Ascending aorta (tissue), 2 donors: ENCODE data around the gene EML4. TPM values are rescaled to one million over a fixed set of nuclear protein-coding genes. Genes with fewer than 3 reads are reported as not detected.

Experiments used
- DNase-seq, 2 donors: peaks; one replicate each; pipeline ENCODE4 v3.0.0-alpha.2; 2019; ENCODE audit warnings: low spot score in 2 of 2
- H3K27ac ChIP-seq, 2 donors: fragments of 200-600 bp; sonication (generic); one replicate each; pipeline ENCODE4 v1.5.1; 2016 to 2017; ENCODE audit warnings: mild to moderate bottlenecking in 1 of 2
- H3K27me3 ChIP-seq: fragments of 200-600 bp; sonication (generic); one replicate; pipeline ENCODE4 v1.5.1; 2017
- H3K36me3 ChIP-seq, 2 donors: fragments of 200-600 bp; sonication (generic); one replicate each; pipeline ENCODE4 v1.5.1; 2016
- H3K4me1 ChIP-seq, 2 donors: fragments of 200-600 bp; sonication (generic); one replicate each; pipeline ENCODE4 v1.5.1; 2016 to 2017; ENCODE audit warnings: mild to moderate bottlenecking in 1 of 2
- H3K4me3 ChIP-seq, 2 donors: fragments of 200-600 bp; sonication (generic); one replicate each; pipeline ENCODE4 v1.5.1; 2016 to 2017; ENCODE audit warnings: mild to moderate bottlenecking in 1 of 2
- H3K9me3 ChIP-seq, 2 donors: fragments of 200-600 bp; sonication (generic); one replicate each; pipeline ENCODE4 v1.5.1; 2016
- intact Hi-C: fragments of 100-400 bp; cut with DNase I; formaldehyde crosslinking; loops from one replicate; pipeline ENCODE4 v1.15.1; 2023
- total RNA-seq: library from RNA; depleted of rRNA; stranded (reverse); fragments of >200 nt; gene quantifications from one replicate; pipeline ENCODE4 v1.1.0, GENCODE V29; 2016
- TF ChIP-seq, protein P1 (sequence below), 3 experiments: fragments of 200-600 bp in 2 of 3; fragments of 450-650 bp in 1 of 3; sonication (generic) in 2 of 3; IDR thresholded peaks; one replicate each; pipeline ENCODE4 v1.5.1; 2016 to 2019; ENCODE audit warnings: antibody characterized with exemption in 3 of 3, mild to moderate bottlenecking in 1 of 3, moderate library complexity in 1 of 3

Gene EML4
- total RNA-seq, 1 donor from 2014 or later: 25.2 TPM

DNA sequence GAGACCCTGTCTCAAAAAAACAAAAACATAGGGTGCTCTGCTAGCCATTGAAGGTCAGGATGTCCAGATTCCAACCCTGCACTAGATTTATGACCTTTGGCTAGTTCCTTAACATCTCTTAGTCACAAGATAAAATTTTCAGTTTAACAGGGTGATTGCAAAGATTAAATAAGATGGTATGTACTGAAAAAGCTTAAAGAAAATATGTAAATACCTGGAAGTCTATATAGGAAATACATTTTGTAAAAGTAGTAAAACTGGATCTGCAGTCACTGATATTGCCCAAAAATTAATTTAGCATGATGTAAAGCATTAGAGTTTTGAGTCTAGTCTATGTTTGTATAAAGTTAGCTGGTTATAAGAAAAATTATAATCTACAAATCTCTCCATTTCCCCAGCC lies 197.3 kb downstream of the EML4 start:
- H3K4me1 ChIP-seq: peaks cover 0 to 3% of the 10 kb centered on the region in 2 donors
- no peak overlapping the region for H3K4me3 ChIP-seq
- TF ChIP-seq, protein P1, sequence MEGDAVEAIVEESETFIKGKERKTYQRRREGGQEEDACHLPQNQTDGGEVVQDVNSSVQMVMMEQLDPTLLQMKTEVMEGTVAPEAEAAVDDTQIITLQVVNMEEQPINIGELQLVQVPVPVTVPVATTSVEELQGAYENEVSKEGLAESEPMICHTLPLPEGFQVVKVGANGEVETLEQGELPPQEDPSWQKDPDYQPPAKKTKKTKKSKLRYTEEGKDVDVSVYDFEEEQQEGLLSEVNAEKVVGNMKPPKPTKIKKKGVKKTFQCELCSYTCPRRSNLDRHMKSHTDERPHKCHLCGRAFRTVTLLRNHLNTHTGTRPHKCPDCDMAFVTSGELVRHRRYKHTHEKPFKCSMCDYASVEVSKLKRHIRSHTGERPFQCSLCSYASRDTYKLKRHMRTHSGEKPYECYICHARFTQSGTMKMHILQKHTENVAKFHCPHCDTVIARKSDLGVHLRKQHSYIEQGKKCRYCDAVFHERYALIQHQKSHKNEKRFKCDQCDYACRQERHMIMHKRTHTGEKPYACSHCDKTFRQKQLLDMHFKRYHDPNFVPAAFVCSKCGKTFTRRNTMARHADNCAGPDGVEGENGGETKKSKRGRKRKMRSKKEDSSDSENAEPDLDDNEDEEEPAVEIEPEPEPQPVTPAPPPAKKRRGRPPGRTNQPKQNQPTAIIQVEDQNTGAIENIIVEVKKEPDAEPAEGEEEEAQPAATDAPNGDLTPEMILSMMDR (IDR thresholded peaks at IDR 0.05): no peak
- no peaks in the 10 kb centered on the region for H3K27me3 ChIP-seq
- no peaks in the 10 kb centered on the region for H3K9me3 ChIP-seq
- DNase-seq: no peak
- no peak overlapping the region for H3K27ac ChIP-seq
- intact Hi-C loops: no loop called here
- no peaks in the 10 kb centered on the region for H3K36me3 ChIP-seq

DNA sequence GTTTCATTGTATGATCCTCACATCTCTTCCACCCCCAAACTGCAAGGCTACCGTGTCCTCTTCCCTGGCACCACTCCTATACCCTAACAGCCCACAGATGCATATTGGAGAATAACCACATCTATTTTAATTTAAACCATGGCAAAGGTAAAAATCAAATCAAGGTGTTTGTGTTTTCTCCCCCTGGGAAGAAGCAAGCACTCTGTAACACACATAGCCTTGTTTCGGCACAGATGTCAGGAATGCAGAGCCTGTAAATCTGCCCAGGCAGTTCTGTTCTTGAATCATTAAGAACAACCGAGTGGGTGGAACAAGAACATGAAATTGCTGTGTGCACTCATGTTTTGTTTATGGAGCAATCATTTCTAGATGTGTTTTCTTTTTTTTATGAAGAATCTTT lies 198.7 kb downstream of the EML4 start:
- H3K27ac ChIP-seq: no peak overlapping the region
- intact Hi-C loops: no loop called here

DNA sequence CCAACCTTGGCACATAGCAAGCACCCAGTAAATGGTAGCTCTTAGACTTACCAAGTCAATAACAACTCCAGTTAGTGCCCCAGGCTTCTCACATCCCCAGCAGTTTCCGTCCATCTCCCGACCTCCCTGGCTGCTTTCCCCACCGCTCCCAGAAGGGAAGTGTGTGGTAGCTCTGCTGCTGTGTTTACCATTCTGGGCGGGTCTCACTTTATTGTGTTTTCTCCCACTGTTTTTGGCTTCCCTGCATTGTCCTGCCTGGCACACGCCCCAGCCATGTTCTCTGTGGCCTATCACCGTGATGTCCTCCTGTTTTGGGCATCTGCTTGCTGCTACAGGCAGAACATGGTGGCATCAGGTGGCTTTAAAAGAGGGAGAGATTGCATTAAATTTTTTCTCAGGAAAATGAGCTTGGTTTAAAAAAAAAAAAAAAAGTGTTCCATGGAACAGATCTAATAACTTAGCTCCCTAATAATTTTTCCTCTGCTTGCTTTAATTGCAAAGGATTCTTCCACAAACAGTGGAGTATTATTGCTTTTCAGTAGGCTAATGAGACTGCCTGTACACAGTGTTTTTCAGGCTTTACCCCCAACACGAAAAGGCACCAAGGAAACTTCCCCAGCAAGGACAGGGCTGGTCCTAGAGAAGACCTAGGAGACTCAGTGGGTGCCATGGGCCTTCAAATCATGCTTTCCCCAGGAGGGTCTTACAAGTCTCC lies 199.8 kb downstream of the EML4 start:
- Histone ChIP-seq H3K9me3 (no peaks in the 10 kb centered on the region), H3K4me1 (no peaks in the 10 kb centered on the region), H3K36me3 (no peaks in the 10 kb centered on the region), H3K27ac (no peak overlapping the region), H3K27me3 (no peaks in the 10 kb centered on the region), H3K4me3 (no peak overlapping the region)
- intact Hi-C loops: no loop called here
- DNase-seq: no peak
- TF ChIP-seq, protein P1 (IDR thresholded peaks at IDR 0.05): no peak

More for the DNA sequence above, 198.7 kb downstream of the EML4 start:
- TF ChIP-seq, protein P1 (IDR thresholded peaks at IDR 0.05): no peak
- Histone ChIP-seq H3K27me3 (no peaks in the 10 kb centered on the region), H3K4me1 (no peaks in the 10 kb centered on the region), H3K4me3 (no peak overlapping the region), H3K9me3 (no peaks in the 10 kb centered on the region), H3K36me3 (no peaks in the 10 kb centered on the region)
- DNase-seq: no peak

DNA sequence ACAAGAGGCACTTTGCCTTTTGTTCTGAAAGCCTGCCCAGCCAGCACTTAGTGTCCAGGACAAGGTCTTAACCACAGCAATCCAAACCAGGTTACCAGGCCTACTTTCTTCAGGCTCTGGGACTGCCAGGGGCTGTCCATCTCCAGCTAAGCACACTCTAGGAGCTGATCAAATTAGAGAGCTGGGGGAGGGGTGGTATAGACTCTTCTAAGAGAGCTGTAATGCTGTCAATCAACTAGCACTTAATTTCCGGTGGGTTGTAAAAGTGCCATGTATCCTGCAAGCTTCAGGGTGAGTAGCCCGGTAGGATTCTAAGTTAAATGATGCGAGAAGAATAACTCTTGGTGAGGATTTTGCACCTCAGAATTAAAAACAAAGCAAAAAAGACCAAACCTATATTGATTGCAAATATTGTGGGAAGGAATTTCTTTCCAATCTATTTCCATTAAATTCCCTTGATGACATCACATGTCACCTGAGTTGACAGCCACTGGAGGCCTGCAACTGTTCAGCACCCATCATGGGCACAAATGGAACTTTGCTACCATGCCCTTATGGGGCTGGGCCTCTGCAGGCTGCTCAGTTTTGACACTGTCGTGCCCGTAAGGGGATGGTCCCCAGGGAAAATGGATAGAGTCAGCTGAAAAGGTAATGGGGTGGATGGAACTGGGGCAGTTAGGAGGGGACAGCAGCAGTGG lies 200.5 kb downstream of the EML4 start:
- Histone ChIP-seq H3K4me1 (no peaks in the 10 kb centered on the region), H3K4me3 (no peak overlapping the region), H3K9me3 (no peaks in the 10 kb centered on the region), H3K36me3 (no peaks in the 10 kb centered on the region), H3K27ac (no peak overlapping the region), H3K27me3 (no peaks in the 10 kb centered on the region)
- intact Hi-C loops: no loop called here
- no peak for DNase-seq
- TF ChIP-seq, protein P1 (IDR thresholded peaks at IDR 0.05): no peak

DNA sequence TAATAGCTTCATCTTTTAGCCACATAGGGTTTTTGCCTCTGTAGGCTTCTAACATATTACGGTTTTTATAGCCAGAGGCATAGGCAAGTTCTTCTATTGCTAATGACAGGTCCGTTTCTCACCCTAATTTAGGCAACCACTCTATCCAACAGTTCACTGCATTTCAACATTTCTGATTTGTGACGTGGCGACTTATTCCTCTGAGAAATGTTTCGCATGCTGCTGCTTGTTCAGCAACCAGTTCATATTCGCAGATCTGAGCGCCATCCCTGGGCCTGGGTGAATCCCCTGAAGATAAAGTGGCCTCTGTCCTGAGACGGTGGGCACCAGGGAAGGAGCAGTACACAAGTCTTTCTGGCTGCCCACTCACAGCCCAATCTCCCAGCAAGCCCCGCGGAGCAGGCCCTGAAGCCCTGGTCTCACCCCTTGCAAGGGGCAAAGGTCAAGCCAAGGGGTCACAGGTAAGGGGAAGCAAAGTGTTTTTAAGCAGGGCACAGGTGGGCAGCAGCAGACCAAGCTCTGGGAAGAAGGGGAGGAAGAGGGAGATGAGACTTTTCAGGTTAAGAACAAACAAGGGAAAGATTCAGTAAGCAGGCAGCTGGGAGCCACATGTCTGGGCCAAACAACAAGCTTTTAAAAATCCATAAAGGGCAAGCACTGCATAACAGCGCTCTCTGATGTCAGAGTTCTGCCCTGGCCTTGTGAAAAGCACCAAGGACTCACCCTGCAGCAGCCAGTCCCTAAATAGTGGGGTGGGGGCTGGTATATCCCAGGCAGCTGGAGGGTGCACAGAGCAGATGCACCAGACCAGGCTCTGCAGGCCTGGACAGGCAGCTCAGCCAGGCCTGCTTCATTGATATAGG lies 202.7 kb downstream of the EML4 start:
- TF ChIP-seq, protein P1 (IDR thresholded peaks at IDR 0.05): no peak
- no peak for DNase-seq
- no peak overlapping the region for H3K4me3 ChIP-seq
- no peaks in the 10 kb centered on the region for H3K9me3 ChIP-seq
- H3K27me3 ChIP-seq: no peaks in the 10 kb centered on the region
- H3K36me3 ChIP-seq: no peaks in the 10 kb centered on the region
- no peaks in the 10 kb centered on the region for H3K4me1 ChIP-seq
- intact Hi-C loops: no loop called here
- no peak overlapping the region for H3K27ac ChIP-seq
